GM18858 (cell line): ENCODE measurements around the gene SARNP.

Experiments
- ATAC-seq: cut with Tn5 transposase; IDR thresholded peaks from one replicate; pipeline ENCODE4 v1.9.1; 2021; ENCODE audit not compliant: unreplicated experiment

The SARNP gene

GRCh38 chr12:55711786-55712553, 105.6 kb downstream of the SARNP start:
- no peak for ATAC-seq

- ATAC-seq = no peak
Measured at GRCh38 chr12:55708695-55709233, 108.8 kb downstream of the SARNP start.

GRCh38 chr12:55707841-55708694, 109.5 kb downstream of the SARNP start, which contains the start of gene ITGA7:
Gene ITGA7, minus strand, starts transcription at chr12:55707904. Its CDS starts 222 bp downstream, at chr12:55707682.
- ATAC-seq = no peak
